HepG2 (cell line): ENCODE results near the gene NSMF. TPM values are rescaled to one million over a fixed set of nuclear protein-coding genes. Genes with fewer than 3 reads are reported as not detected.

ENCODE experiments used
- DRAP1 ChIP-seq: IDR thresholded peaks from 2 replicates; pipeline ENCODE4 v1.6.1; 2016; ENCODE audit warnings: missing genetic modification reagents, missing compliant biosample characterization
- FOSL2 ChIP-seq: sonication (generic); formaldehyde crosslinking; IDR thresholded peaks from 2 replicates; pipeline ENCODE4 v1.4.0; 2020; ENCODE audit warnings: missing genetic modification reagents
- GATAD2A ChIP-seq: IDR thresholded peaks from 2 replicates; pipeline ENCODE4 v1.6.1; 2016
- HMGA1 ChIP-seq: sonication (generic); formaldehyde crosslinking; conservative IDR thresholded peaks from 2 replicates; pipeline ENCODE4 v1.4.0; 2020; ENCODE audit warnings: missing genetic modification reagents
- HNRNPH1 ChIP-seq: fragments of 200-400 bp; formaldehyde crosslinking; optimal IDR thresholded peaks from 2 replicates; pipeline ENCODE3; 2017; ENCODE audit warnings: mild to moderate bottlenecking, low read depth, low read length
- JDP2 ChIP-seq: sonication (generic); formaldehyde crosslinking; IDR thresholded peaks from 2 replicates; pipeline ENCODE4 v1.8.1; 2022; ENCODE audit warnings: missing genetic modification reagents, borderline replicate concordance
- KAT7 ChIP-seq: IDR thresholded peaks from 2 replicates; pipeline ENCODE4 v1.6.1; 2018; ENCODE audit warnings: borderline replicate concordance, missing compliant biosample characterization
- KDM4B ChIP-seq: sonication (generic); formaldehyde crosslinking; IDR thresholded peaks from 2 replicates; pipeline ENCODE4 v1.4.0; 2020; ENCODE audit warnings: missing genetic modification reagents
- KLF12 ChIP-seq: sonication (generic); formaldehyde crosslinking; IDR thresholded peaks from 2 replicates; pipeline ENCODE4 v1.4.0; 2020; ENCODE audit warnings: missing genetic modification reagents, borderline replicate concordance
- MATR3 ChIP-seq: sonication (generic); formaldehyde crosslinking; IDR thresholded peaks from 2 replicates; pipeline ENCODE4 v1.4.0; 2020; ENCODE audit warnings: missing genetic modification reagents
- NFE2L2 ChIP-seq: fragments of 150-350 bp; IDR thresholded peaks from 2 replicates; pipeline ENCODE4 v1.6.1; 2014; ENCODE audit warnings: low read length
- PREB ChIP-seq: sonication (generic); formaldehyde crosslinking; IDR thresholded peaks from 2 replicates; pipeline ENCODE4 v1.4.0; 2020; ENCODE audit warnings: missing genetic modification reagents
- TBX2 ChIP-seq: sonication (generic); formaldehyde crosslinking; IDR thresholded peaks from 2 replicates; pipeline ENCODE4 v1.5.0; 2020; ENCODE audit warnings: missing genetic modification reagents, mild to moderate bottlenecking, borderline replicate concordance
- TBX3 ChIP-seq: fragments of 450-650 bp; IDR thresholded peaks from 2 replicates; pipeline ENCODE4 v1.6.1; 2017; ENCODE audit warnings: antibody characterized with exemption, mild to moderate bottlenecking, inconsistent platforms, borderline replicate concordance
- TFDP2 ChIP-seq: sonication (generic); formaldehyde crosslinking; IDR thresholded peaks from 2 replicates; pipeline ENCODE4 v1.4.0; 2020; ENCODE audit warnings: missing genetic modification reagents
- ZBTB44 ChIP-seq: sonication (generic); formaldehyde crosslinking; IDR thresholded peaks from 2 replicates; pipeline ENCODE4 v1.4.0; 2020; ENCODE audit warnings: missing genetic modification reagents
- ZNF124 ChIP-seq: sonication (generic); formaldehyde crosslinking; IDR thresholded peaks from 2 replicates; pipeline ENCODE4 v1.4.0; 2020; ENCODE audit warnings: missing genetic modification reagents
- ZNF232 ChIP-seq: sonication (generic); formaldehyde crosslinking; IDR thresholded peaks from 2 replicates; pipeline ENCODE4 v1.4.0; 2020; ENCODE audit warnings: missing genetic modification reagents, borderline replicate concordance
- ZNF253 ChIP-seq: sonication (generic); formaldehyde crosslinking; IDR thresholded peaks from 2 replicates; pipeline ENCODE4 v1.8.0; 2022; ENCODE audit warnings: mild to moderate bottlenecking, missing genetic modification reagents, borderline replicate concordance
- ZNF34 ChIP-seq: sonication (generic); formaldehyde crosslinking; IDR thresholded peaks from 2 replicates; pipeline ENCODE4 v1.4.0; 2020; ENCODE audit warnings: mild to moderate bottlenecking, missing genetic modification reagents, borderline replicate concordance
- ZNF362 ChIP-seq: sonication (generic); formaldehyde crosslinking; IDR thresholded peaks from 2 replicates; pipeline ENCODE4 v1.4.0; 2020; ENCODE audit warnings: missing genetic modification reagents, mild to moderate bottlenecking, borderline replicate concordance
- ZNF44 ChIP-seq: sonication (generic); formaldehyde crosslinking; IDR thresholded peaks from 2 replicates; pipeline ENCODE4 v1.5.1; 2020; ENCODE audit warnings: mild to moderate bottlenecking, missing genetic modification reagents
- ZNF546 ChIP-seq: sonication (generic); formaldehyde crosslinking; conservative IDR thresholded peaks from 2 replicates; pipeline ENCODE4 v1.8.1; 2023; ENCODE audit warnings: mild to moderate bottlenecking, missing genetic modification reagents
- ZNF619 ChIP-seq: sonication (generic); formaldehyde crosslinking; IDR thresholded peaks from 2 replicates; pipeline ENCODE4 v1.4.0; 2020; ENCODE audit warnings: mild to moderate bottlenecking, missing genetic modification reagents
- ZNF850 ChIP-seq: sonication (generic); formaldehyde crosslinking; conservative IDR thresholded peaks from 2 replicates; pipeline ENCODE4 v1.9.0; 2021; ENCODE audit warnings: mild to moderate bottlenecking, missing genetic modification reagents
- polyA plus RNA-seq, 8 experiments: library from polyadenylated mRNA; depleted of rRNA in 3 of 8; stranded (reverse) in 7 of 8; unstranded in 1 of 8; fragments of >200 nt; fragmentation: Illumina TruSeq in 4 of 8; extraction: Trizol in 4 of 8; gene quantifications; 2 replicates each; pipeline versions ENCODE4 v1.2.1 to v1.2.3, GENCODE V29; 2011 to 2016; ENCODE audit warnings: low read depth in 4 of 8, missing spikeins in 1 of 8, mixed read lengths in 1 of 8; ENCODE audit not compliant: insufficient read depth in 1 of 8
- total RNA-seq, 5 experiments: library from RNA; depleted of rRNA; stranded (reverse); fragments of >200 nt; fragmentation: Illumina TruSeq; extraction: Trizol; gene quantifications; 2 replicates each; pipeline ENCODE4 v1.2.3, GENCODE V29; 2016; ENCODE audit warnings: low read depth in 1 of 5

Gene NSMF
- total and polyA plus RNA-seq, 2 of the 13 experiments (the other 11 are each of a cell fraction or from before 2014, with no cell fraction given): 44.3 to 183 TPM

GRCh38 chr9:137422604-137423513 is 36.3 kb downstream of the NSMF start, which contains the start of the genes EXD3 and NOXA1 (continued):
- TF ChIP-seq ZBTB44 (no peak), ZNF44 (CRISPR knock-in tag) (no peak), GATAD2A (CRISPR knock-in tag) (0 out of 2 replicates have a peak, but pooled peaks have one; percentile 31), NFE2L2 (no peak), ZNF850 (CRISPR knock-in tag) (no peak), MATR3 (no peak), ZNF124 (CRISPR knock-in tag) (peak; percentile 51; the same call in 1 of the 2 replicates), PREB (CRISPR knock-in tag) (no peak), ZNF253 (CRISPR knock-in tag) (no peak), KDM4B (0 out of 2 replicates have a peak, but pooled peaks have one; percentile 66), TBX3 (no peak), HNRNPH1 (no peak), JDP2 (CRISPR knock-in tag) (no peak), ZNF362 (CRISPR knock-in tag) (no peak; the same call in 1 of the 2 replicates), ZNF34 (no peak), ZNF232 (CRISPR knock-in tag) (no peak), KLF12 (peak; percentile 91; the same call in 1 of the 2 replicates), ZNF546 (CRISPR knock-in tag) (peak; percentile 43; the same call in 1 of the 2 replicates), HMGA1 (CRISPR knock-in tag) (no peak), ZNF619 (CRISPR knock-in tag) (0 out of 2 replicates have a peak, but pooled peaks have one; percentile 35), DRAP1 (CRISPR knock-in tag) (peak; percentile 37; the same call in 1 of the 2 replicates), TFDP2 (CRISPR knock-in tag) (peak; percentile 48; the same call in 1 of the 2 replicates), KAT7 (peak; percentile 71; the same call in 1 of the 2 replicates), FOSL2 (CRISPR knock-in tag) (peak; percentile 48; the same call in 1 of the 2 replicates), TBX2 (CRISPR knock-in tag) (no peak)
